GM18858 (cell line): Measurements from ENCODE around the gene OPN1MW2.
"Not testable (repeated sequence)": the region's sequence is repeated elsewhere in the genome, so short reads cannot be mapped to it uniquely, and the experiment has no call there.

Experiments used
- ATAC-seq: cut with Tn5 transposase; IDR thresholded peaks from one replicate; pipeline ENCODE4 v1.9.1; 2021; ENCODE audit not compliant: unreplicated experiment

OPN1MW2 gene

GRCh38 chrX:154263072-154263471, 43.5 kb downstream of the OPN1MW2 start:
- not testable (repeated sequence) for ATAC-seq

- ATAC-seq: not testable (repeated sequence)
These were observed 49.7 kb downstream of the OPN1MW2 start for GRCh38 chrX:154269245-154269644.
